GM21576 (cell line): ENCODE results near the gene TIMM23.
A peak's percentile ranks its signal among the peaks of the same experiment; 100 is the strongest.
"Not testable (repeated sequence)": the region's sequence is repeated elsewhere in the genome, so short reads cannot be mapped to it uniquely, and the experiment has no call there.

Experiments
- ATAC-seq: cut with Tn5 transposase; IDR thresholded peaks from one replicate; pipeline ENCODE4 v1.9.1; 2021; ENCODE audit warnings: mild to moderate bottlenecking, moderate library complexity; ENCODE audit not compliant: unreplicated experiment

Gene TIMM23

DNA sequence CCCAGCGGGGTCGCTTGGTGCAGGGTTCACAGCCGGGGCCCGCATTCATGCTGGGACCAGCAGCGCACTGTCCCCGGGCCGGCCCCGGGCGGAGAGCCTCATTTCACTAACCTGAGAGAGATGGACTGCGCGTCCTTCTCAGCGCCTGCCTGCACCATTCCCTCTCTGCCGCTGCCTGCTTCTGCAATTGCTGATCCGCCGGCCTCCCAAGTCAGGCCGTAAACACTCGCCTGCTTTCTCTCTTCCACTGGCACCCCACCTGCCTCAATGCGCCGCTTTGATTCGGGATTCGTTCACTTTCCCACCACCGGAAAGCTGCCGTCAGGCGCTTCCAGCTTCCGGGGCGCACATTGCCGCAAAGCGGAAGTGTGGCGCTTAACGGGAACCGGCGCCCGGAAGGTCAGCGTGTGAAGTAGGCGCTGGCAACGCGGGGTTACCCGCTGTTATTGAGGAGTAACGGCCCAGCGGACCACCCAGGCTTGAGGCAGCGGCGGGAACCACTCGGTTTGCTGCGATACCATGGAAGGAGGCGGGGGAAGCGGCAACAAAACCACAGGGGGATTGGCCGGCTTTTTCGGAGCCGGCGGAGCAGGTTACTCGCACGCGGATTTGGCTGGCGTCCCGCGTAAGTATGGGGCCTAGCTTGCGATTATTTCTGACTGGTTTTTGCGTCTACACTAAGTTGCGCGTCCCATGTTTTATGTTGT, at the start of gene TIMM23:
TSS of gene TIMM23 (plus strand) at position 384 of the 707 bp plus-strand sequence. CDS start at position 520, 136 bp downstream.
- ATAC-seq, result peak; percentile 72

DNA sequence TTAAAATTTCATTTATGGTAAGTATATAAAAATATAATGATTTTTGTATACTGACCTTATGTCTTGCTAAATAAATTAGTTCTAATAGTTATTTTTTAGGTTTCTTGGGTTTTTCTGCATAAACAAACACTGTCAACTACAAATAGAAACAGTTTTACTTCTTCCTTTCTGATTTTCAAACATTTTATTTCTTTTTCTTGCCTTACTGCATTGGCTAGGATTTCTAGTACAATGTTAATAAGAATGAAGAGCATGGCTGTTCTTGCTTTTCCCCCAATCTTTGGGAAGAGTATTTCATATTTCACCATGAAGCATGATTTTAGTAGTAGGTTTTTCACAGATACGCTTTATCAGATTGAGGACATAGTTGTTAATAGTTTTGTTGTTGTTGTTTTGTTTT, 45.5 kb upstream of the TIMM23 start:
- ATAC-seq, result not testable (repeated sequence)

DNA sequence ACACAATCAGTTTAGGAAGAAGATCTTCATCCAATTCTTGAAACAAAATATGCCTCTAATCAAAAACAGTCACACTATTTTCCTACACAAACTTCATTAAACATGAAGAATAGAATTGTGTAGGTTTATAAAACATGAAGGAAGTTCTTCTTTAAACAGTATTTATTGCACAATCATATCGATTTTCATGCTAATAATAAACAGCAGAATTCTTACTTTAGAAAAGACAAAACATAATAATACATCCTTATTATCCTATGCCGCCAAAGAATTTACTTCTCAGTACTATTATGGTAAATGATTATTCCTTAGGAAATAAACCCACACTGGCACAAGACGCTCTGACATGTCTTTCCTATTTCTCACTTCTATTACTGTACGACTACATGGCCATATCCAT, 41.0 kb upstream of the TIMM23 start:
- not testable (repeated sequence) for ATAC-seq

GRCh38 chr10:45934788-45935187, 37.5 kb upstream of the TIMM23 start:
- ATAC-seq, result not testable (repeated sequence)

DNA sequence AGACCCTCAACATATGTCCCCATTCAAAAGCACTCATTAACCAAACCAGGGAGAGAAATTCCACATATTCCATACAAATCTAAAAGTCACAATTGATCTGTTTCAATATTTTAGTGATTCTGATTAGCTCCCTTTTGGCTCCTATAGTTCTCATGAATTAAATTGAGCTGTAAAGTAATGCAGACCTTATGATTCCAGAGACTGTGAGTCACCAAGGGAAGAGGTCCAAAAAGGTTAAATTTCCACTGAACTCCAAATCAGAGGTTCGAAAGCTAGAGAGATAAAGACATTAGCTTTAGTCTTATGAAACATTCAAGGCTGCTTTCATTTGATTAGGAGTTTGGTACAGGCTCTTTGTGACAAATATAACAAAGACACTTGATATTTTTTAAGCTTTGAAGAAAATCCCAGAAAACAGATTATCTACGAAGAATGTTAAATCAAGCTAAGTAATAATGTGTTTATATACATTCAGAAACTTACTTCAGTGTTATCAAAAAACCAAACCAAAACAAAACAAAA, 33.1 kb upstream of the TIMM23 start:
- ATAC-seq, result not testable (repeated sequence)

DNA sequence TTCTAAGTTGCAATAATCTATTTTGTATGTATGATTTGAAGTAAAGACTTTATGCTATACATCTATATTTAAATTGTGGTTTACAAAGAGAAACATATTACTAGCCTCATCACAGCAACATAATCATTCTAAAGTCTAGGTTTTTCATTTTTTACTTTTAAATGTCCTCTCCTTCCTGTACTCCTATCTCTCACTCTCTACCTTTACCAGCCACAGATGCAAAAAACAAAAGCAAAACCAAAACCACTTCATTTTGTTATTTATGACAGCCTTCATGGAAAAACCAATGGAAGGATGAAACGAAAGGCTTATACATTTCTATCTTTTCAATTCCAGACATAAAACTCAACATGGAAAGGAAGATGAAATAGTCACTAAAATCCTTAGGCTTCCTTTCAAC, 31.1 kb upstream of the TIMM23 start:
- ATAC-seq, result not testable (repeated sequence)

DNA sequence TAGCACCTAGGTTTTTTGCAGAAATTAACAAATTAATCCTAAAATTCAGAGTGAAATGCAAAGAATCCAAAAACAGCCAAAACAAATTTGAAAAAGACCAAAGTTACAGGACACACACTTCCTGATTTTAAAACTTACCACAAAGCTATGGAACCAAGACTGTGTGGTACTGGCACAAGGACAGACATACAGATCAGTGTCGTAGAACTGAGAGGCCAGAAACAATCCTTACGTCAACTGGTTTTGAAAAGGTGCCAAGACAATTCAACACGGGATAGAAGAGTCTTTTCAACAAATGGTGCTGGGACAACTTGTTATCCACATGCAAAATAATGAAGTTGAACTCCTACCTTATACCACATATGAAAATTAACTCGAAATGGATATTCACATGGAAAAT, 26.8 kb upstream of the TIMM23 start:
- ATAC-seq, result not testable (repeated sequence)

DNA sequence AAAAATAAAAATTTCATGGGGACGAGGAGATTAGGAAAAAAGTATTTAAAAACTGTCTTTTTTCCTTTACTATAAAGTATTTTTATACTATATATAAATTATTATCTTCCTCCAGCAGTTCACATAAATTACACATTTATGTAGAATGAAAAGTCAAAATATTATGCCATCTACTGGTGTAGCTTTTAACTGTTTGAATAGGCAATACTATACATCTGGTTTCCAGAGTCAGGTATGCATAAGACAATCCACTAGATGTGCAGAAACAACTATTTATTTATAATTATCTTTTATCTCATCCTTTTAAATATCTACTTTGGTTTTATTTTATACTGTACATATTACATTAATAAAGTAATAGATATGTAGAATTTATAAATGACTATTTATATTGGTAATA, 24.9 kb upstream of the TIMM23 start:
- not testable (repeated sequence) for ATAC-seq

GRCh38 chr10:45948801-45949200, 23.5 kb upstream of the TIMM23 start:
- not testable (repeated sequence) for ATAC-seq

- ATAC-seq, result not testable (repeated sequence)
Observed at GRCh38 chr10:45954367-45954766, 17.9 kb upstream of the TIMM23 start.

GRCh38 chr10:45956634-45957033, 15.7 kb upstream of the TIMM23 start:
- not testable (repeated sequence) for ATAC-seq

- not testable (repeated sequence) for ATAC-seq
Observed at GRCh38 chr10:45957928-45958327, 14.4 kb upstream of the TIMM23 start.

GRCh38 chr10:45962686-45963452, 9.4 kb upstream of the TIMM23 start:
- not testable (repeated sequence) for ATAC-seq

- not testable (repeated sequence) for ATAC-seq
Observed at GRCh38 chr10:45971019-45971418, 1.3 kb upstream of the TIMM23 start.

DNA sequence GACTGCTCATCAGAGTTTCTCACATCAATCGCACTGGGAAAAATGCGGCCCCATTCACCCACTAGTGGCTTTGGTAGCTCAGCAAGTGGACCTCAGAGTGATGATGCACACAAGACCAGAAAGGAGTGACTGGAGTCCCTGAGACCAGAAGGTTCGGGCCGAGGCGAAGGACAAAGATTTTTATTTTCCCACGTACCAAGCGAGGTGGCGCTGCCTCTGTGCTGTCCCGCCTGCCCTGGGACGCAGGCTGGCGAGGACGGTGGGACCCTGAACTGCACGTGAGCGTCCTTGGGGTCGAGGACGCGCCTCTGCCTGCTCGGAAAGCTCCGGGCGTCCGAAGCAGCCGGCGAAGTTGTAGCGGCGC, 565 bp upstream of the TIMM23 start:
- ATAC-seq, result peak; percentile 36

DNA sequence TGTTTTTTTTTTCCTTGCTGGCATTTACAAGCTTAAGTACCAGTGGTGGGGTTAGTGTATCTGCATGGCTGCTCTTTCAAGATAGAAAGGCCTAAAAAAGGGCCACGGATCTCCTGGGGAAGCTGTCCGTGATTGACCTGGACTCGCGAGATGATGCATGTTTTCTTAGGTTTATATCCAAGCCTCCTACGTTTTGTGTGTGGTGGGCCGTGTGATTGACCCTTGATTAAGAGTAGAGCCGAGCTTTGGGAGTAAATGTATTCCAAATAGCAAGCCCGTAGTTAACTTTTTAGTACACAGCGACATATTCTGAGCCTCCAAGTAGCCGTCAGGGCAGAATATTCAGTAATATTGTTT, 502 bp downstream of the TIMM23 start:
- peak; percentile 15 for ATAC-seq

- ATAC-seq, result not testable (repeated sequence)
Observed at GRCh38 chr10:45974041-45974440, 1.8 kb downstream of the TIMM23 start.

- peak; percentile 94 for ATAC-seq
Observed at GRCh38 chr10:45978554-45978953, 6.3 kb downstream of the TIMM23 start.

DNA sequence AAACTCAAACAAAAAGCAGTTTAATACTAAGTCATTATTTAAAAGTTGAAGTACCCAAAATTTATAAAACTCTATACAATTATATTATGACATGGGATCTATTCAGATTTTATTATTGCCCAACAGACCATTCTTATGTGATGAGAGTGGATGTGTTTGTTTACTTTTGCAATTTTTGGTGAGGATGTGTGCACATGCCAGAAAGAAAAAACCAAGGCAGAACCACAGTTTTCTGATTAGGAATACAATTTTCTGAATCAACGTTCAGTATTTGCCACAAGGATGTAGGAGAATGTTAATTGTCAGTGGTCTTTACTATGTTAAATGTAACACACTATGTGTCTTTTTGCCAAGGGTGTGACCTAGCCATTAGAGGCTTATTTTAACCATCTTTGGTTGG, 9.1 kb downstream of the TIMM23 start:
- not testable (repeated sequence) for ATAC-seq

GRCh38 chr10:45983538-45984186, 11.4 kb downstream of the TIMM23 start:
- ATAC-seq, result peak; percentile 52

DNA sequence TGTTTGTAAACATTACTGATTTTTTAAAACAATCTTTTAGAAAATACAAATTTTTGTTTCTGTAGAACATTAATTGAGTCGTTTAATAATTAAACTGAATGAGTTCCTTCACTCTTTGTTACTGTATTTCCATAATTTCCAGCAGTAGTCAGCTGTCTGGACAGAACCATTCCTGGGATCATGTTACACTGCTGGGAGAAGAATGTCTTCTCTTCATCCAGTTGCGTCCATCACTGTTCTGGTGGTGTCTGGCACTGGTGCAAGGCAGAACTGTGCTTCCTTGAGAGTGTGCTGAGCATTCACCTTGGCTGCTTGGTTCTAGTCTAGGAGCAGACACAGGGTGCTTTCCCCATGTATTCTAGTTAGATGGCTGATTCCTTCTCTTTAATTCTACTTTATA, 12.2 kb downstream of the TIMM23 start:
- not testable (repeated sequence) for ATAC-seq
